Frontal cortex (tissue), 4 donors: ENCODE measurements around the gene CERCAM. TPM values are rescaled to one million over a fixed set of nuclear protein-coding genes. Genes with fewer than 3 reads are reported as not detected.

Experiments used
- DNase-seq, 2 donors: peaks; one replicate each; pipeline ENCODE4 v3.0.0; 2012; ENCODE audit warnings: low spot score in 2 of 2
- FAIRE-seq: peaks from 2 replicates; lab custom pipeline; 2012; peaks lifted over from hg19 to GRCh38; lab: Jason Lieb, UNC
- total RNA-seq: library from RNA; depleted of rRNA; stranded (reverse); fragments of >200 nt; gene quantifications from one replicate; pipeline ENCODE4 v1.2.3, GENCODE V29; 2014
- donor health status: control.
- donor health status: control.
- donor health status: control.

Gene CERCAM
- 10.2 TPM for total RNA-seq

- FAIRE-seq (no peak), DNase-seq (peak; percentile 83 to 84)
These were observed at the start of gene CERCAM for GRCh38 chr9:128420651-128421481. Gene CERCAM, plus strand, starts transcription at chr9:128420857. Its CDS starts 21 bp downstream, at chr9:128420878.

GRCh38 chr9:128371630-128372117, 49.0 kb upstream of the CERCAM start:
- FAIRE-seq, result no peak
- no peak for DNase-seq

- FAIRE-seq (no peak), DNase-seq (no peak)
These were observed 48.4 kb upstream of the CERCAM start for GRCh38 chr9:128372188-128372641.

- no peak for DNase-seq
- FAIRE-seq, result no peak
These were observed 47.9 kb upstream of the CERCAM start for GRCh38 chr9:128372784-128373183.

- DNase-seq (peak in 1 of 2 donors; percentile 52), FAIRE-seq (no peak)
These were observed 46.4 kb upstream of the CERCAM start for GRCh38 chr9:128374221-128374675.

- no peak for DNase-seq
These were observed 44.8 kb upstream of the CERCAM start for GRCh38 chr9:128375865-128376264.

GRCh38 chr9:128382261-128382660, 38.4 kb upstream of the CERCAM start:
- DNase-seq (no peak), FAIRE-seq (no peak)

More at GRCh38 chr9:128375865-128376264, 44.8 kb upstream of the CERCAM start:
- FAIRE-seq, result no peak

GRCh38 chr9:128383007-128383753, 37.5 kb upstream of the CERCAM start:
- no peak for DNase-seq
- no peak for FAIRE-seq

- no peak for FAIRE-seq
- no peak for DNase-seq
These were observed 36.9 kb upstream of the CERCAM start for GRCh38 chr9:128383791-128384190.

- DNase-seq (no peak), FAIRE-seq (no peak)
These were observed 35.7 kb upstream of the CERCAM start for GRCh38 chr9:128384801-128385495.

GRCh38 chr9:128385496-128386460, 34.9 kb upstream of the CERCAM start:
- FAIRE-seq (no peak), DNase-seq (no peak)

GRCh38 chr9:128388150-128388549, 32.5 kb upstream of the CERCAM start:
- DNase-seq (no peak), FAIRE-seq (no peak)

- FAIRE-seq, result no peak
- no peak for DNase-seq
These were observed 31.1 kb upstream of the CERCAM start for GRCh38 chr9:128389395-128390149.

- DNase-seq (no peak), FAIRE-seq (no peak)
These were observed 30.4 kb upstream of the CERCAM start for GRCh38 chr9:128390150-128390812.

- DNase-seq (peak in 1 of 2 donors; percentile 55), FAIRE-seq (no peak)
These were observed 29.6 kb upstream of the CERCAM start for GRCh38 chr9:128390813-128391711.

GRCh38 chr9:128391956-128392301, 28.7 kb upstream of the CERCAM start:
- FAIRE-seq, result no peak
- DNase-seq, result no peak
